HG02642 (cell line): ENCODE measurements around the gene IHH.

ENCODE experiments used
- ATAC-seq: cut with Tn5 transposase; IDR thresholded peaks from one replicate; pipeline ENCODE4 v1.9.1; 2021; ENCODE audit warnings: mild to moderate bottlenecking; ENCODE audit not compliant: unreplicated experiment, poor library complexity

IHH gene

DNA sequence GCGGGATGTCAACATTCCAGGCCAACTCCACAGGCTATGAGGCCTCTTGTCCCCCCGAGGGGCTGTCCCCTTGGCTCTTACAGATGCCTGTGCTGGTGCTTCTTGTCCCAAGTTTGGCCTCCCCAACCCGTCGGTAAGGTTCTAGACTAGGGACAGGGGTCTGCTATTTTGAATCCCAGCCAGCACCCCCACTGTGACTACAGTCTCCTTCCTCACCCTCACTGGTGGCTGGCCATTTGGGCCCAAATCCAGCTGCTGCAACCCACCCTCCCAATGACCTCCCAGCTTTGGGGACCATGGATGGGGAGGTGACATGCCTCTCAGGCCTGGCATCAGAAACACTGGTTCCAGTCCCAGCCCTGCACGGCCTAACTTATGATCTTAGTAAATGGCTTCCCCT lies 38.1 kb downstream of the IHH start:
- ATAC-seq, result no peak

DNA sequence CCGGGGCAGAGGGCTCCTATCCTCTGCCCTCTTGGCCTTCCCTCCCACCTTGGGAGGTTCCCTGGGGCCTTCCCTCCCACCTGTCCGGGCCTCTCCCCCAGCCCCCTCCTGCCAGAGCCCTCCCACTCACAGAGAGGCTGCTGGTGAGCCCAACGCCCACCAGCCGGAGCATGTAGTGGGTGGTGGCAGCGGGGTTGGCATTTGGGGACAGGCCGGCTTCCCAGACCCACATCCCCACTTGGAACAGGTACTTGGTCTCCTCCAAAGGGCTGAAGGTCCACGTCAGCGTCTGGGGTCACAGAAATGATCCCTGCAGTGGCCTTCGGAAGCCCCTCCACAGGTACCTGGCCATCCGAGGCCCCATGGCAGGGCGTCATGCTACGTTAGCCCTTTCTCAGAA lies 38.7 kb downstream of the IHH start:
- no peak for ATAC-seq

- no peak for ATAC-seq
Measured at GRCh38 chr2:219021591-219021990, 39.1 kb downstream of the IHH start.

- no peak for ATAC-seq
Measured at GRCh38 chr2:219020604-219021365, 39.9 kb downstream of the IHH start.

DNA sequence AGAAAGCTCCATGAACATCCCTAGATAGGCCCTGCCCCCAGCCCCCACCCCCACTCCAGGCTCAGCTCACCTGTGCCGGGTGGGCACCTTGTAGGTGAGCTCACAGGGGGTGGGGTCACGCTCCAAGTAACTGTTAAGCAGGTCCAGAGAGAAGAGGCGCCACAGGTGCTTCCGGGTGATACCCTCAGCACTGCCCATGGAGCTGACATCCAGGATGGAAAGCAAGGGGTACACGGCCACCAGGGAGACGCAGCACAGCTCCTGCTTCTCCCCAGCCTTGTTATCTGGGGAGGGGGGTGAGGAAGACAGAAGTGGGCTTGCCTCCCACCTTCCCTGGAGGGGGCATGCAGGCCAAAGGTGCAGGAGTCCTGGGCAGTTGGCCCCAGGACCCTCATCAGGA lies 41.3 kb downstream of the IHH start:
- ATAC-seq, result no peak

GRCh38 chr2:219018726-219019125 lies 42.0 kb downstream of the IHH start:
- no peak for ATAC-seq

DNA sequence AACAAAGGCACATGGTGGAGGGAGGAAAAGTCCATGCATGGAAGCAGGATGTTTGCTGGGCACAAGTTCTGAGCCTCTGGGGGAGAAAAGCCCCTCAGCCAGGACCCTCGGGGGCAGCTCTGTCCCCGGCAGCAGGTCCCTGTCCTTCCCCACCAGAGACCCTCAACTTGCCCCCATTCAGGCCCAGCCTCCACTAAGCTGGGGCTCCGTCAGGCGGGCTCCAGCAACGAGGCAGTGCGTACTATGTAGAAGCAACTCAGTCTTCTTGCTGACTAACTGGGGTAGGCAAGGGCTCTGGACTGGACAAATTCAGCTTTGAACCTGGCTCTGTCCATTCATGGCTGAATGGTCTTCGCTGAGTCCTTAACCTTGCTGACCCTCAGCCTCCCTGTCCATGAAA lies 42.4 kb downstream of the IHH start:
- ATAC-seq, result no peak

DNA sequence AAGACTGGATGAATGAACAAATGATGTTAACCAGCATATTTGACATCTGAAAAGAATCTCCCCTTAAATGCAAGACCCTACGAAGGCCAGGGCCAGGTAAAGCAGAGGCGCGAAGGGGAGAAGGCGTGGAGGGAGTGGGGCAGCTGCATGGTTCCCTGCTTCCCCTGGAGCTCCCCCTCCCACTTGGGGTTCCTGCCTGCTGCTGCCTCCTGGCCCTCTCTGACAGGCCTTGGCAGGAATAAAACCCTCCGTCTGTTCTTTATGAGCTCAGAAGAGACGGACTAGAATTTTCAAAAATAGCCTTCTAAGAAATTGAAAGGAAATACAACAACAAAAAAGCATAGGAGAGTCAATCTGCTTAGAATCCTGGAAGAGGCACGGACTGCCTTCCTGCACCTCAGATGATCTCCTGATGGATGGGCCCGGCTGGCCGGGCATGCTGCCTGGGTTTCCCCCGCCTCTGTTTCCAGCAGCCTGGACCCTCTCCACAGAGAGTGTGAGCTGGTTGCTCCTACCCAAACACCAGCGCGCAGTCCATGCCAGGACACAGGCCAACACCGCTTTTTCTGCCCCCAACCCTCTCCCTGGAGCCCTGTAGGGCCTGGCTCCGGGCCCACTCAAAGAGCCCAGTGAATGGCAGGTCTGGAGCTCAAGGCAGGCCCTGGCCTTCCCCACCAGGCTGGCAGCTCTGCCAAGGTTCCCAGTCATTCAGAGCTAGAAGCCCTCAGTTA lies 43.4 kb downstream of the IHH start:
- no peak for ATAC-seq

GRCh38 chr2:219016721-219017120 lies 44.0 kb downstream of the IHH start:
- ATAC-seq, result no peak

DNA sequence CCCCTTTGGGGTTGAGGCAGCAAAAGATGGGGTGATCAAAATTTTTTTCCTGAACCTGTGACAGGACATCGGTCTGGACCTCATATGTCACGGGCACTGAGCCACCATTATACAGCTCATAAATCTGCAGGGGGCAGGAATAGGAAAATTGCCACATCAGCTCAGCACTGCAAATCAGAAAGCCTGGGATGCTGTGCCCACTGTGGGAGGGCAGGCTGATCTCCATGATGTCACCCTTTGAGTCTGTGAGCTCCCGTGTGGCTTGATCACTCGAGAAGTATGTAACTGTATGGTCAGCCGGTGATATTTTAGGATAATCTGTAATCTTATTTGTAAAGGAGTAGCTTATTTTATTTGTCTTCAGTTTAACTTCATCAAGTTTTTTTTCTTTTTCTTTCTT lies 49.8 kb downstream of the IHH start:
- ATAC-seq, result no peak

GRCh38 chr2:219010162-219010756 lies 50.5 kb downstream of the IHH start:
- ATAC-seq, result no peak

- ATAC-seq, result no peak
Measured at GRCh38 chr2:219009294-219009693, 51.4 kb downstream of the IHH start.
